ENCODE measurements around the gene ATP2B3.

DNA sequence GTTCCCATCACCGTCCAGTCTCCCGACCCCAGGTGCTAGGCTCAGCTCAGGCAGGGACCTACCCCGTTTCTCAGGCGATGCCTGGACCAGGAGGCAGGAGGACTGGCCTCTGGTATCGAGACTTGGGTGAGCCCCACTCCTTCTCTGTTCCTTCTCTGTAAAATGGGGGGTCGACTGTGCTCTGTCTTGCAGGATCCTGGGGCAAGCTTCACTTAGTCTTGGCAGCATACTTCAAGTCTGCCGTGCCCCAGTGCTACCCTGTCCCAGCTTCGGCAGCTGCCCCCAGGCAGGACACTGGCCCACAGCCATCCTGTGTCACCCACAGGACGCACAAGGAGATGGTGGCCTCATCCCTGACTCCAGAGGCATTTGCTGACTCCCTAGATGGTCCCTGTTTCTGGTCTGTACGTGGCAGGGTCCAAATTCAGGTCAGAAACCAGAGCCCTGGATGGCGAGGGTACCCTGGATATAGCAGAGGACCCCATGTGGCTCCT, 40.0 kb upstream of the ATP2B3 start:
- TF ChIP-seq GATA3 (IDR thresholded peaks at IDR 0.05; ENCODE audit: low read depth, low read length): no peak
- no peak for TF ChIP-seq GATA2 (IDR thresholded peaks at IDR 0.05; ENCODE audit: low read depth, low read length)
